HG02678 (cell line): ENCODE data around the gene PTPN20.

Experiments
- ATAC-seq: cut with Tn5 transposase; IDR thresholded peaks from one replicate; pipeline ENCODE4 v1.9.1; 2021; ENCODE audit warnings: mild to moderate bottlenecking, moderate library complexity; ENCODE audit not compliant: unreplicated experiment

PTPN20 gene

DNA sequence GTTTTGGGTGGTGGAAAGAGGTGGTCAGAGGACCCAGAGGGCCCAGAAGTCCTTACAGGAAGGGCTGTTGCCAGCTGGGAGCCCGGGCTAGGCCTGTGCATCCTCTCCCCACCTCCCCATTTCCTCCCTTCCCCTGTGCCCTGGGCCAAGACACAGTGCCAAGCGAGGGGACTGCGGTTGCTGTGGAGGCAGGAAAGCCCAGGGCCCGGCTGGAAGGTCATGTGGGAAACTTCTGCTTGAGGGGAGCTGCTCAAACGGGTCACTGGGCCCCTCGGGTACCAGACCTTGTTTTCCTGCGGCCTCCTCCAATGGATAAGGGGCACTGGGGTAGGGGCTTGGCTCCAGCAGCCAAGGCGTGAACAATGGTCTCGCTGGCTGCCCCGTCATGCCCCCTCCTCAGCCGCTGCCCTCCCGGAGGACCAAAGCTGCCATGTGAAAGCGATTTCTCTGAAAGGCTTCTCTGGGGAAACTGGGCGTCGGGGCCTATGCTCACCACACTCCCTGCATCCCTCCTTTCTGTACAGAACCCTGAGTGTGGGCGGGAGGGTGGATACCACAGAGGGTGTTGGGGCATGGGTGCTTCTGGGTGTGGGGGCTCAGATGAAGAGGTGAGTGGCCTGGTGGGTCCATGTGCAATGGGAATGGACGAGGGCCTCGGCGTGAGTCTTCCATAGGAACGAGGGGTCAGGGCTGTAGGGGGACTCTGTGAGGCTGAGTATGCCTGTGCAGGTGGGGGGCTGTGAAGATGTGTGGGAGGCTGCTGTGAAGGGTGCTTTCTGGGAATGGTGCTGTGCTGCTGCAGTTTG is 135.3 kb downstream of the PTPN20 start:
- no peak for ATAC-seq

- no peak for ATAC-seq
Observed at GRCh38 chr10:47047127-47047504, 135.9 kb downstream of the PTPN20 start.

DNA sequence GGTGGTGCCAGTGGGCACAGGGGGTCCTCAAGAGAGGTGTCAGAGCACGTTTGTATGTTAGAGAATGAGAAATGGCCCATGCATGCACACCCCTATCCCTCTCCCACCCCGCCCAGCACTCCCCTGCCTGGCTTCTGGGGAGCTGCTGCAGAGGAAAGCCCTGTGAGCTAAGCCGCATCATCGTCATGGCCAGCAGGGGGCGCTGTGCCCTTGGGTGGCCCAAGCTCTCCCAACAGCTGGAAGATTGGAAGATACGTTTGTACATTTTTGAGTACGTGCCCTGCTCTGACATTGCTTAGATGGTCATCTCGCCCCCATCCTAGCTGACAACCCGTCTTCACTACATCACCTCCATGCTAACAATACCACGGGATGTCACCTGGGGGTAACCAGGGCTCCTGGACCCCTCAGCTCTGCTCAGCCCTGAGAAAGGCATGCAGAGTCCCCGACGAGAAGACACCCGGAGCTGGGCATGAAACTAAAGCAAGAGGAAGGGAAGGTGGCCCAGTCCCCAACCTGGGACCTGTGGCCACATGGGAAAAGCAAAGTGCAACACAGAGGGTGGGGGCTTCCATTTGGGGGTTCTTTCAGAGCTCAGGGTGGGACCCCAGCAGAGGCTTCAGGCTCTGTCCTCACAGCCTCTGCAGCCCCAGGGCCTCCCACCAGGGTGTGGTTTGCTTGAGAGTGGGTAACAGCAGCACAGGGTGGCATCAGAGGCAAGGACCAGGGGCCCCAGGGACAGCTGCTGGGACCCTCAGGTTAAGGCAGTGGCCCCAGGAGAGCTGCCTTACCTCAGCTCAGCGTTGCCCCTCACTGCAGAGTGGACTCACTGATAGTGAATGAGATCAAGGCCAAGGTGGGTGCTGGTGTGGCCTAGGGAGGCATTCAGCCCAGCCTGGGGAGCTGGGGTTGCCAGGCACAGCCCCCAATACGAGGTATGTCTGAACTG is 136.6 kb downstream of the PTPN20 start:
- no peak for ATAC-seq

DNA sequence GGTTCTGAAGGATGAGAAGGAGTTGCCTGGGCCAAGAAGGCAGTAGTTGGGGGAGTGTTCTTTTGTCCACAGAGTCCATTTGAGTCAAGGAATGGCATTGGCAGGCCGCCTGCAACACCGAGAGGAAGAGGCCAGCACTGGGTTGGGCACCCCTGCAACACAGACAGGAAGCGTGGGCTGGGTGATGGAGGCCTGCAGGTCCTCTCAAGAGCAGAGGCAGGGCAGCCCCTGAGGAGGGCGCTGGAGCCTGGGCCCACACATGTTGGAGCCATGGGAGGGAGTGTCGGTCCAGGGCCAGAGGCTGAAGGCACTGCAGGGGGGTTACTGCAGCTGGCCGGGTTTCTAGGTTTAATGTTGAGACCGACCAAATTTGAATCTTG is 137.3 kb downstream of the PTPN20 start:
- no peak for ATAC-seq

DNA sequence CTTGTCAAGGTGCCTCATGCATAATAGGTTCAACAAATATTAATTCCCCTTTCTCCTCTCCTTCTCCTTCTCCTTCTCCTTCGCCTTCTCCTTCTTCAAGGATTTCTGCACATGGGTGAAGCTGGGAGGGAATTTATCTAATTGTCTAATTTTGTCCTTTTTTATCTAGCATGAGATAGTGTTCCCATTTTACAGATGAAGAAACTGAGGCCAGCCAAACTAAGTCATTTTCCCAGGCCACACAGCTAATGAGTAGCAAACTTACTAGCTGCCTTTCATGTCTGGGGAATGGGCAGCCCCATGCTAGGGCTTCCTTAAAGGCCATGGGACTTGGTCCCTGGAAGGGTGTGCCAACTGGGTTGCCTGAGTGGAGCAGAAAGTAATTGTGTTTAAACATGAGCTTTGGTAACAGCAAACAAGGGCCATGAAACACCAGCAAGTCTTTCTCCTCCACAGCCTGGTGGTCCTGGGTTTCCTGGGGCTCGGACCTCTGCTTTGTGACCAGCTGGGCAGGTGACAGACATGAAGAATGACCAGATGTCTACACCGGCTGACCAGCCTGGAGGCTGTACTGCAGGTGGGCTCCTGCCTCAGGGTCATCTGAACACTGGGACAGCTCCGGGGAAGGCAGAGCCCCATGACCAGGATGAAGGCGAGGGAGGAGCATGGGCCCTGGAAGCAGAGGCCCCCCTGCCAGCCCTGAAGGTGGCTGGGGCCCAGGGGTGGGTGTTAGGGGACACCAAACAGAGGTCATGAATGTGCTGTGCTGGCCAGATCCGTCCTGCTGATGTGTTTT is 138.0 kb downstream of the PTPN20 start:
- no peak for ATAC-seq

- ATAC-seq: no peak
Observed at GRCh38 chr10:47049906-47050305, 138.7 kb downstream of the PTPN20 start.

DNA sequence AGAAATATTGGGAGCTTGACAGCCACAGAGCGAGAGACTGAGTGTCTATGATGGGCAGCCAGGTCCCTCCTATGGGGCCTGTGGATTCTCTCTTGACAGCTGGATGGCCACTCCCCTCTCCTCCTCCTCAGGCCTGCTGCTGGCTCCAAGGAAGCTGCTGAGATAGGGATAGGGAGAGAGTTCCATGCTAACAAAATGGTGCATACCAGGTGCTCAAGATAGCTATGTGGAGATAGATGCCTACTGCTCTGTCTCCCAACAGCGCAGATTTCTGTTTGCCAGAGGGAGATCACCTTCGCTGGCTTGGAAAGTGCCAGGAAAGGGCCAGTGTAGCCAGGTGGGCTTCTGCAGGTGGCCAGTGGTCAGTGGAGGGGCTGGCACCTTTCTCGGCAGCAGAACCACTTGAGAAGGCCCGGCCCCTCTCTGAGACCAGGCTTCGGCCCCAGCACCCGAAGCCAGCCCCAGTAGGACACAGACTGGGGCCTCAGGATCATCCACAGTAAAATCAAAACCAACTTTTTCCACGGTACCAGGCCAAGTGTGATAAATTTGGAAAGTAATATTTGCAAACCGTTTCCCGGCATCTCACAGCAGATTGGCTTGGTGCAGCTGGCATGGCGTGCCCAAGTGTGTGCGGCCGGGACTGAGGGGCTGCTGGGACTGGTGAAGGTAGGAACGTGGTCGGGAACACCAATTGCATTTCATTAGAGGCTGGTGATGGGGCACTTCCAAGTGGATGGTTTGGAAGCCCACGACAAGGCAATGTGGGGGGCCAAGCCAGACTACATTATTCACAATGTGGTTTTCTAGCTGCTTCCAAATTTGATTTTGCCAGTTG is 139.6 kb downstream of the PTPN20 start:
- no peak for ATAC-seq

- ATAC-seq: no peak
Observed at GRCh38 chr10:47051741-47052238, 140.6 kb downstream of the PTPN20 start.
